Measurements from ENCODE around the gene WFDC5. TPM values are rescaled to one million over a fixed set of nuclear protein-coding genes. Genes with fewer than 3 reads are reported as not detected.

WFDC5 gene
- total and polyA plus RNA-seq, 10 of the 15 experiments (the other 5 are each of a cell fraction or from before 2014, with no cell fraction given), result 0.20 to 0.26 (median 0.21) TPM; not detected in 7

GRCh38 chr20:45087097-45087790 lies 27.7 kb downstream of the WFDC5 start:
- no peak overlapping the region for H3K4me3 ChIP-seq
- ChIA-PET RAD21 (ENCODE audit: unreplicated experiment) (interaction anchor here (0.8 to 1.2 kb wide), 2 partner anchors 38 to 43 kb away, joined by 3 to 6 read pairs; no protein-coding TSS in a partner anchor), POLR2A (no interaction called here), SMC1A (ENCODE audit: uncharacterized antibody, unreplicated experiment) (interaction anchor here (0.7 to 1.6 kb wide), 4 partner anchors 11 to 44 kb away, joined by 3 read pairs; no protein-coding TSS in a partner anchor), CTCF (interaction anchor here (1.4 to 4.3 kb wide), 4 partner anchors 9 to 76 kb away, joined by 4 to 18 read pairs (median 10); no protein-coding TSS in a partner anchor)
- no peak overlapping the region for H3K4me2 ChIP-seq (ENCODE audit: control insufficient read depth, insufficient read depth)
- intact Hi-C loops (cut with micrococcal nuclease; ENCODE audit: unreplicated experiment) (no loop called here), in situ Hi-C loops (cut with MboI) (no loop called here)
- no peaks in the 10 kb centered on the region for H3K9me3 ChIP-seq (replicated peaks; ENCODE audit: control insufficient read depth, insufficient read depth, low read length)
- H3K9ac ChIP-seq (ENCODE audit: control insufficient read depth, insufficient read depth, low read length), result no peak overlapping the region
- FAIRE-seq (no peak), DNase-seq (ENCODE audit: low read depth, low spot score) (no peak), ATAC-seq (peak; percentile 38; the same call in 1 of the 3 replicates)
- no peaks in the 10 kb centered on the region for H3K79me2 ChIP-seq (ENCODE audit: control insufficient read depth, insufficient read depth, low read length)
- BruUV-seq (replicated peaks), result no TSS peak
- no peak overlapping the region for H3K27ac ChIP-seq (ENCODE audit: control insufficient read depth, insufficient read depth)
- no peaks in the 10 kb centered on the region for H4K20me1 ChIP-seq (ENCODE audit: control insufficient read depth, insufficient read depth)
- peaks cover 0 to 7% of the 10 kb centered on the region in 2 experiments; a peak in 2 of 4 replicates for H3K36me3 ChIP-seq (ENCODE audit: control insufficient read depth in 2 of 2, insufficient read depth in 2 of 2, low read length in 1 of 2)
- 67% methylated on average over 3 of the region's 3 CpGs for WGBS (ENCODE audit: insufficient coverage, insufficient replicate concordance, low lambda C conversion rate, missing lambda C conversion rate)
- H3K27me3 ChIP-seq (replicated peaks in 1 of 2; ENCODE audit: control insufficient read depth in 2 of 2, insufficient read depth in 2 of 2, low read length in 1 of 2), result no peaks in the 10 kb centered on the region
- H2AFZ ChIP-seq (ENCODE audit: control insufficient read depth, low read depth, low read length), result no peak overlapping the region
- no peaks in the 10 kb centered on the region for H3K4me1 ChIP-seq (ENCODE audit: control insufficient read depth, insufficient read depth, low read length)
- TF ChIP-seq TARDBP (IDR thresholded peaks at IDR 0.05; ENCODE audit: borderline replicate concordance), result no peak
- no peak for TF ChIP-seq SUPT20H (IDR thresholded peaks at IDR 0.05; ENCODE audit: borderline replicate concordance, control insufficient read depth, low read depth, low read length)
- TF ChIP-seq SPI1 (IDR thresholded peaks at IDR 0.05; ENCODE audit: borderline replicate concordance, insufficient read depth, low read depth, low read length), result peak; percentile 62; the same call in 1 of the 2 replicates

DNA sequence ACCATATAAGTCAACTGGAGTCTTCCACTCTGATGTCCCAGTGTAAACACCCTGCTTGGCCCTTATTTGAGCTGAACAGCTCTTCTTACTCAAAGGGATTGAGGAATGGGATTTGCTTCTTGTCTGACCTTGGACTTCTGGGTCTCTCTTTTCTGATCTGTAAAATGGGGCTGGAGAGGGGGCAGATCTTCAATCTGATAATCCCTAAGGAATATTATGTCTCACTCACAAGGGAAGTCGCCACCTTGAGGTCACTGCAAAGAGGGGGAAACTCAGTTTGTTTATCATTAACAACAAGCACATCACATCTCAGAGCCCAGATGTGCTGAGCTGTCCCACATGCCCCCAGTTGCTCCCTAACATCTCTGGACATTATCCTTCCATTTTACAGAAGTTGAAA lies 29.1 kb downstream of the WFDC5 start:
- ChIA-PET RAD21 (ENCODE audit: unreplicated experiment) (interaction anchor here (1.2 kb wide), 1 partner anchor 42 kb away, joined by 6 read pairs; no protein-coding TSS in a partner anchor), POLR2A (no interaction called here), SMC1A (ENCODE audit: uncharacterized antibody, unreplicated experiment) (interaction anchor here (0.9 to 1.6 kb wide), 3 partner anchors 10 to 42 kb away, joined by 3 read pairs; no protein-coding TSS in a partner anchor), CTCF (interaction anchor here (1.0 to 4.3 kb wide), 4 partner anchors 11 to 42 kb away, joined by 3 to 18 read pairs (median 10); no protein-coding TSS in a partner anchor)
- no peaks in the 10 kb centered on the region for H3K27me3 ChIP-seq (replicated peaks in 1 of 2; ENCODE audit: control insufficient read depth in 2 of 2, insufficient read depth in 2 of 2, low read length in 1 of 2)
- H3K4me3 ChIP-seq, result no peak overlapping the region
- DNase-seq (ENCODE audit: low read depth, low spot score), result no peak
- in situ Hi-C loops (cut with MboI) (no loop called here), intact Hi-C loops (cut with micrococcal nuclease; ENCODE audit: unreplicated experiment) (no loop called here)
- no peak for ATAC-seq
- H3K4me2 ChIP-seq (ENCODE audit: control insufficient read depth, insufficient read depth), result no peak overlapping the region
- no peaks in the 10 kb centered on the region for H4K20me1 ChIP-seq (ENCODE audit: control insufficient read depth, insufficient read depth)
- no peaks in the 10 kb centered on the region for H3K4me1 ChIP-seq (ENCODE audit: control insufficient read depth, insufficient read depth, low read length)
- no TSS peak for BruUV-seq (replicated peaks)
- no peak for FAIRE-seq
- no peak overlapping the region for H3K9ac ChIP-seq (ENCODE audit: control insufficient read depth, insufficient read depth, low read length)
- no peaks in the 10 kb centered on the region; the same call in 2 of the 3 replicates for H3K9me3 ChIP-seq (replicated peaks; ENCODE audit: control insufficient read depth, insufficient read depth, low read length)
- no peak overlapping the region for H3K27ac ChIP-seq (ENCODE audit: control insufficient read depth, insufficient read depth)
- no peak overlapping the region for H2AFZ ChIP-seq (ENCODE audit: control insufficient read depth, low read depth, low read length)
- no peaks in the 10 kb centered on the region for H3K79me2 ChIP-seq (ENCODE audit: control insufficient read depth, insufficient read depth, low read length)
- H3K36me3 ChIP-seq (ENCODE audit: control insufficient read depth in 2 of 2, insufficient read depth in 2 of 2, low read length in 1 of 2), result peaks cover 0 to 7% of the 10 kb centered on the region in 2 experiments; a peak in 1 of 4 replicates
- WGBS (ENCODE audit: insufficient coverage, insufficient replicate concordance, low lambda C conversion rate, missing lambda C conversion rate), result 50% methylated on average over 1 of the region's 1 CpG
- TF ChIP-seq ZSCAN29 (IDR thresholded peaks at IDR 0.05) (no peak), ATF7 (IDR thresholded peaks at IDR 0.05; ENCODE audit: low read depth) (no peak), CBFB (IDR thresholded peaks at IDR 0.05; ENCODE audit: low read depth) (no peak), RELB (IDR thresholded peaks at IDR 0.05; ENCODE audit: low read depth) (no peak), MXI1 (IDR thresholded peaks at IDR 0.05; ENCODE audit: low read depth, low read length) (no peak), FOS (IDR thresholded peaks at IDR 0.05; ENCODE audit: borderline replicate concordance, extremely low read depth, insufficient read length) (no peak), SPI1 (IDR thresholded peaks at IDR 0.05; ENCODE audit: borderline replicate concordance, insufficient read depth, low read depth, low read length) (no peak), PML (IDR thresholded peaks at IDR 0.05; ENCODE audit: low read length) (no peak), HDGF (IDR thresholded peaks at IDR 0.05) (no peak), ZNF384 (IDR thresholded peaks at IDR 0.05; ENCODE audit: borderline replicate concordance, low read depth, low read length) (no peak), BHLHE40 (IDR thresholded peaks at IDR 0.05; ENCODE audit: borderline replicate concordance in 1 of 2, low read depth in 2 of 2, low read length in 1 of 2) (no peak), MYC (IDR thresholded peaks at IDR 0.05; ENCODE audit: insufficient read depth, insufficient read length, insufficient replicate concordance, low read length, severe bottlenecking) (no peak), LARP7 (IDR thresholded peaks at IDR 0.05) (no peak), TARDBP (IDR thresholded peaks at IDR 0.05; ENCODE audit: borderline replicate concordance) (no peak)
